GM12892 (cell line): ENCODE data around the gene MINK1.

Experiments
- POLR2A ChIP-seq: IDR thresholded peaks from 2 replicates; pipeline ENCODE4 v1.6.1; 2011; ENCODE audit warnings: low read depth, low read length, control low read depth
- POLR2AphosphoS5 ChIP-seq: IDR thresholded peaks from 2 replicates; pipeline ENCODE4 v1.6.1; 2011; ENCODE audit warnings: low read depth, low read length, control low read depth

DNA sequence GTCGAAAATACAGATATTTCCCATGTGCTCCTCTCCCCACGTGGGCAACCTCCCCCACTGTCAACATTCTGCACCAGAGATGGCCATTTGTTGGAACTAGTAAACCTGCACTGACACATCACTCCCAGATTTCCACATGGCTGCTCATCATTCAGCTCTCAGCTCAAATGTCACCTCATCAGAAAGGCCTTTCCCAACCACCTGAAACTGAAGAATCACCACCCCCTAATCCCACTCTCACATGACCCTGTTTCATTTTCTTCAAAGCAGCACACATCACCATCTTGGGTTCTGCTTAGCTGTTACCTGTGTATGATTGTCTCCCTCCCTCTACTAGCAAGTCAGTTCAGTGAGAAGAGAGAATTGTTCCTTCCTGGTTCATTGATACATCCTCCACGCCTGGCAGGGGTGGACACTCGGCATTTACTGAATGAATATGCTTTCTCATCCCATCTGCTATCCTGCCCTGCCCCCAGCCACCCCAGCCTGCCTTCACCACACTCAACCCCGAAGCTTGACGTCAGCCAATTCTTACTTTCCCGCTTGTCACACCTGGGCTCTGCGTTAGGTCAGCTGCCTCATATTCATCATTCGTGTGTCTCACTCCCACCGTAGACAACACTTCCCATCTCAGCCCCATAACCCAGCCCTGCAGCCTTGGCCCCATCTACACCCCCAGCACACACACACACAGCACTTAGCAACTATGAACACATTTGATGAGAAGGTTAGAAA, 32.5 kb upstream of the MINK1 start:
- TF ChIP-seq POLR2AphosphoS5, result no peak
- no peak for TF ChIP-seq POLR2A
